Adrenal gland (tissue), 5 donors: ENCODE measurements around the gene ERRFI1.

Experiments
- CTCF ChIP-seq, 6 experiments: fragments of 450-650 bp in 4 of 6; fragments of 200-600 bp in 2 of 6; sonication (generic) in 1 of 6; IDR thresholded peaks; 1 replicate in 5 of 6; 2 replicates in 1 of 6; pipeline versions ENCODE4 v1.5.1 to v1.8.0; 2016 to 2021; ENCODE audit warnings: antibody characterized with exemption in 6 of 6, mild to moderate bottlenecking in 2 of 6, moderate library complexity in 1 of 6
- POLR2A ChIP-seq, 2 donors: fragments of 450-650 bp; IDR thresholded peaks; one replicate each; pipeline ENCODE4 v1.6.1; 2017; ENCODE audit warnings: antibody characterized with exemption in 2 of 2, mild to moderate bottlenecking in 2 of 2, moderate library complexity in 1 of 2
- donor health status: DM: no; HTN: no; CAD: no.

- peak in 1 of 6 experiments; percentile 15 for TF ChIP-seq CTCF (IDR thresholded peaks at IDR 0.05)
- TF ChIP-seq POLR2A (IDR thresholded peaks at IDR 0.05), result peak; percentile 99 to 100
Observed at GRCh38 chr1:8026153-8026975, at the start of gene ERRFI1.
